ENCODE results near the gene CNTN6. TPM values are rescaled to one million over a fixed set of nuclear protein-coding genes. Genes with fewer than 3 reads are reported as not detected.

The CNTN6 gene
- total and polyA plus RNA-seq, 2 experiments from 2014 or later = not detected

DNA sequence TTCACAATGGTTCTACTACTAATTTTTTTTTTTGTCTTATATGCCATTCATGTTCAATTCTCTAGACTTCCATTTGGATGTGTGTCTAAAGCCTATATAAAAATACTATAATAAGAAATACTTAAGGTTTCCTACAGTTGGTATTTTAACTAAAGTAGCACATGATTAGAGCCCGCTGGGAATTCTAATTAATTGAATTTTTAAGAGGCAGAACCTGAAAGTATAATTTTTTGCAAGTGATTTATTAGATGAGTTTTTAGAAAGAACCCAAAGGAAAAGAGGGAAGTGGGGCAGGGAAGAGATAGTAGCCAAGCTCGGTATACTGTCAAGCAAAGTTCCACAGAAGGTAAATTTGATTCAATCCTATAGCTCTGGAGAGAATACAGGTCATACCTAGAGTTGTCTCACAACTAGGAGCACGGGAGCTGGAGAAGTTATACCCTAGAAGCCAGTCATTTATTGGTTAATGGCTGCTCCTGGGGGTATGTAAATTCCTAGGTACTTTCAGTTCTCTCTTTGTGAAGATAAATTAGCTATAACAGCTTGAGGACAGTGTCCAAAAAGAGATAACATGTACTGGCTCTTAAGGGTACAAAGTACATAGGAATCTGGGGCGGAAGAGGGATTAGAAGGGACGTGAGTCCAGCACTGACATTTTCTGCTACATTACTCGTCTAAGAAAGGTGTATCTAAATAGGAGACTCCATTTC is 225.6 kb downstream of the CNTN6 start (continued):
- no peak for TF ChIP-seq POLR2AphosphoS5 (IDR thresholded peaks at IDR 0.05; ENCODE audit: low read depth)
- no peak for TF ChIP-seq NANOG (IDR thresholded peaks at IDR 0.05; ENCODE audit: borderline replicate concordance)
- no peak for TF ChIP-seq ZNF462 (CRISPR knock-in tag; IDR thresholded peaks at IDR 0.05)
- no peak for TF ChIP-seq EZH2 (IDR thresholded peaks at IDR 0.05; ENCODE audit: low read depth, unreplicated experiment)
- TF ChIP-seq CREB1 (CRISPR knock-in tag; IDR thresholded peaks at IDR 0.05; ENCODE audit: low read depth) = no peak
- no peak for TF ChIP-seq ETS1 (IDR thresholded peaks at IDR 0.05)

- TF ChIP-seq ETS1 (IDR thresholded peaks at IDR 0.05) = no peak
- no peak for TF ChIP-seq ZNF331 (CRISPR knock-in tag; IDR thresholded peaks at IDR 0.05; ENCODE audit: low read depth)
- TF ChIP-seq CTCF (conservative IDR thresholded peaks at IDR 0.05; ENCODE audit: low read depth in 2 of 2) = no peak
- TF ChIP-seq EZH2phosphoT487 (IDR thresholded peaks at IDR 0.05; ENCODE audit: unreplicated experiment) = no peak
- no peak overlapping the region for H3K4me2 ChIP-seq
- H3K4me3 ChIP-seq = no peak overlapping the region
- no peaks in the 10 kb centered on the region for H3K36me3 ChIP-seq (ENCODE audit: insufficient read depth)
- no peak for ATAC-seq
- no peaks in the 10 kb centered on the region for H3K27me3 ChIP-seq (ENCODE audit: insufficient read depth)
- H3K4me1 Mint-ChIP-seq = no peaks in the 10 kb centered on the region
- H3K4me3 Mint-ChIP-seq = no peak overlapping the region
- no peak for DNase-seq (ENCODE audit: low spot score)
- H3K36me3 Mint-ChIP-seq (ENCODE audit: low read depth) = peaks cover 9% of the 10 kb centered on the region; the same call in 2 of the 3 replicates
- H3K9me3 Mint-ChIP-seq = peaks cover 81% of the 10 kb centered on the region
- no peaks in the 10 kb centered on the region for H3K79me2 ChIP-seq (replicated peaks; ENCODE audit: insufficient read depth)
- no peak overlapping the region for H3K27ac Mint-ChIP-seq
- no peak overlapping the region for H3K27ac ChIP-seq (ENCODE audit: low read depth)
- H3F3A ChIP-seq (replicated peaks; ENCODE audit: low read depth) = no peaks in the 10 kb centered on the region
- peaks cover 1% of the 10 kb centered on the region for H3K27me3 Mint-ChIP-seq (ENCODE audit: insufficient read depth, low read depth, poor library complexity)
- H4K20me1 ChIP-seq (replicated peaks; ENCODE audit: insufficient read depth) = no peaks in the 10 kb centered on the region
- H2AFZ ChIP-seq = no peak overlapping the region
- H3K9me2 ChIP-seq (ENCODE audit: insufficient read depth) = no peaks in the 10 kb centered on the region
- no peaks in the 10 kb centered on the region for H3K4me1 ChIP-seq (ENCODE audit: insufficient read depth)
These were observed 233.7 kb downstream of the CNTN6 start for GRCh38 chr3:1326546-1326945.

Data from GM23338 (cell line).